Kidney tubule cell (primary cell): ENCODE results near the gene CAVIN4.

ENCODE experiments used
- DNase-seq: peaks from one replicate; pipeline ENCODE4 v3.0.0-alpha.2; 2018; ENCODE audit warnings: low spot score

Gene CAVIN4, protein sequence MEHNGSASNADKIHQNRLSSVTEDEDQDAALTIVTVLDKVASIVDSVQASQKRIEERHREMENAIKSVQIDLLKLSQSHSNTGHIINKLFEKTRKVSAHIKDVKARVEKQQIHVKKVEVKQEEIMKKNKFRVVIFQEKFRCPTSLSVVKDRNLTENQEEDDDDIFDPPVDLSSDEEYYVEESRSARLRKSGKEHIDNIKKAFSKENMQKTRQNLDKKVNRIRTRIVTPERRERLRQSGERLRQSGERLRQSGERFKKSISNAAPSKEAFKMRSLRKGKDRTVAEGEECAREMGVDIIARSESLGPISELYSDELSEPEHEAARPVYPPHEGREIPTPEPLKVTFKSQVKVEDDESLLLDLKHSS

DNA sequence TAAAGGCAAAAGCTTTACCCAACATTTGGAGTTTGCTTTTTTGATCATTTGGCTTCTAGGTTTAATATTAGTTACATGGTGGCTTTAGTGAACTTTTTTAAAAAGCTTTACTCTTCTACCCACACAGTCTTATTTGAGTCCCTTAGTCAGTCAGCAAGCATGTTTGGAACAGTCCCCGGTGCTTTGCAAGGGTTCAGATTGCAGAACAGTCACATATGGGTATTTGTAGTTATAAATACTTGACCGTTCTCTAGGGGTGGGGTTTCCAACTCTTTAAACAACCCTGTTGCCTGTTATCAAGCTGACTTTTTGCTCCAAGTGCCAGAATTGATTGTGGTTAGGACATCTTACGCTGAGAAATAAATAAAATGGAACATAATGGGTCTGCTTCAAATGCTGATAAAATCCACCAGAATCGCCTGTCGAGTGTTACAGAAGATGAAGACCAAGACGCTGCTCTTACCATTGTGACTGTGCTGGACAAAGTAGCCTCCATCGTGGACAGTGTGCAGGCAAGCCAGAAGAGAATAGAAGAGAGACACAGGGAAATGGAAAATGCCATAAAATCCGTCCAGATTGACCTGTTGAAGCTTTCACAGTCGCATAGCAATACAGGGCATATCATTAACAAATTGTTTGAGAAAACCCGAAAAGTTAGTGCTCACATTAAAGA is at the start of gene CAVIN4:
Gene CAVIN4, plus strand, starts transcription at position 304 of the 673 bp plus-strand sequence. Its CDS starts 65 bp downstream, at position 369.
- DNase-seq: no peak

DNA sequence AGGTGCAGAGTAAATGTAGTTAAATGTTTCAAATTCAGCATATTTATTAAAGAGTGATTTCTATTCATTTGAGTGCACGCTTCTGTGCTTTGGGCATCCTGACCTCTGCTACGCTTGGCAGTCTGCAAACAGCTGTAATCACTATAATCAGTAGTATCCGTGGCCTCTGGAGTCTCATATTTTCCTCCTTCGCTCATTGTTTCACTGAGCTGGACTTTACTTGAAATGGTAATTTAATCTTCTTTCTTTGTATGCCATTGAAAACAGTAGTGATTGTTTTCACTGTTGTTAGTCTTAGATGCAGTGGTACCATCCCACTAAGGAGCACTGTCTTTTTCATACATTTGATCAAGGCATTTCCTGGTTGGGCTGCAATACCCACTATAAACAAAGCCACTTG is 43.5 kb upstream of the CAVIN4 start:
- no peak for DNase-seq

DNA sequence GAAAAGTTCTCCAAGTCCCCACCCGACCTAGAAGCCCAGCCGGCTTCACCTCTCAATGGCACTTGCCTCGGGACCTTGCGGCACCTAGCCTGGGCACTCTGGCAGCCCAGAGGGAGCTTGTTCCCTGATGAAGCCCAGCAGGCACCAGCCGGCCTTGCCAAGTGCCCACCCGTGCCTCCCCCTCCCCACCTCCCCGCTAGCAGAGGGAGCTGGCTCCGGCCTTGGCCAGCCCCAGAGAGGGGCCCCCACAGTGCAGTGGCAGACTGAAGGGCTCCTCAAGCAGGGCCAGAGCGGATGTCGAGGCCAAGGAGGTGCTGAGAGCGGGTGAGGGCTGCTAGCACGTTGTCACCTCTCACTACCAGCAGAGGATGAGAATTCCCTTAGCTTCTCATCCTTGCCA is 37.6 kb upstream of the CAVIN4 start:
- DNase-seq: no peak

DNA sequence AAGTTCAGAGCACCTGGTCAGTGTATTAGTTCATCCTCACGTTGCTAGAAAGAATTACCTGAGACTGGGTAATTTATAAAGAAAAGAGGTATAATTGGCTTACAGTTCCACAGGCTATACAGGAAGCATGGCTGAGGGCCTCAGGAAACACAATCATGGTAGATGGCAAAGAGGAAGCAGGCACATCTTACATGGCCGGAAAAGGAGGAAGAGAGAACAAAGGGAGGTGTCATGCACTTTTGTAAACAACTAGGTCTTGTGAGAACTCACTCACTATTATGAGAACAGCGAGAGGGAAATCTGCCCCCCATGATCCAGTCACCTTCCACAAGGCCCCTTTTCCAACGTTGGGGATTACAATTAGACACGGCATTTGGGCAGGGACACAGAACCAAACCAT is 28.8 kb upstream of the CAVIN4 start:
- no peak for DNase-seq

DNA sequence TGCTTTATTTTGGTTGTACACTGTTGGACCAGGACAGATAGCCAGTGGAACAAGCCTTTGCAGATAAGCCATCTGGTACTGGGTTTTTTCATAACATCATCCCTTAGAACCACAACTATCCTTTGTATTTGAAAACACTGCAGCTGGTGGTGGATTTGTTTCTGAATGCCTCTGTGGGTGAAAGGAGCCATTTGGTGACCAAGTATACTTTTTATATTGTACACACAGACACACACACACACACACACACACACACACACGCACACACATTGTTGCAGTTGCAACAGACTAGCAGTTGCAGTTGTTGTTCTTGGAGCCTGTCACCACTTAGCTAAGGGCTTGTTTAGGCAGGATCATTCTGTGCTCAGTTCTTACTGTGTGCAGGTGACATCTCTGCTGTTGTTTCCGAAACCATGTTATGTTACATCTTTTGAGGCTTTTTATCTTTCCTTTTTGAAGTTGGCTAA is 22.9 kb upstream of the CAVIN4 start:
- no peak for DNase-seq

DNA sequence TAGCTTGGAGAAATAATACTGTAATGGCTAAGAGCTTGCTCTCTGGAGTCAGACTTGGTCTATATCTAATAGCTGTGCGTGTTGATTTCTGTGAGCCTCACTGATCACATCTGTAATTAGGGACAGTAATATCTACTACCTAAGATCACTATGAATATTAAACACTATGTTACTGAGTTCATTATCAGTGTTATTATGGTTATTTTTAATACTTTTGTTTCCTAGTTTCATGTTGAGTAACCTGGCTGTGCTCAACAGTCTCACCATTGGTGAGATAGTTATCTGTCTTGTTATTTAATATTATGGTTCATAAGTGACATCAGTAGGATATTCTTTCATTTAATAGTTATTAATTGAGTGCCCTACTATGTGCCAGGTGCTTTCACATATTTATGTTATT is 22.4 kb upstream of the CAVIN4 start:
- DNase-seq: no peak

DNA sequence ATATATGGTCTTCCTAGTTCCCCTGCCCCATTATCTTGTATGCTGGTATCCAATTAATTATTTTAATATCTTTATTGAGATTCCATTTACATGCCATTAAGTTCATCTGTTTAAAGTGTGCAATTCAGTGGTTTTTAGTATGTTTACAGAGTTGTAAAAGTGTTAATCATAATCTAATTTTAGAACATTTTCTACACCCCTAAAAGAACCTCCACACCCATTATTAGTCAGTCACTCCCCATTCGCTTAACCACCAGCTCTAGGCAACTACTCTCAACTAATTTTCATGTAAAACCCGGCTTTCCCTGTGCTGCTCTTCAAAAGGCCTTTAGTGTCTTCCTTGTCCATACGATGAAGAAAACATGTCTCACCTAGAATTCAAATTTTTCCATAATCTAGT is 20.8 kb upstream of the CAVIN4 start:
- DNase-seq: no peak

DNA sequence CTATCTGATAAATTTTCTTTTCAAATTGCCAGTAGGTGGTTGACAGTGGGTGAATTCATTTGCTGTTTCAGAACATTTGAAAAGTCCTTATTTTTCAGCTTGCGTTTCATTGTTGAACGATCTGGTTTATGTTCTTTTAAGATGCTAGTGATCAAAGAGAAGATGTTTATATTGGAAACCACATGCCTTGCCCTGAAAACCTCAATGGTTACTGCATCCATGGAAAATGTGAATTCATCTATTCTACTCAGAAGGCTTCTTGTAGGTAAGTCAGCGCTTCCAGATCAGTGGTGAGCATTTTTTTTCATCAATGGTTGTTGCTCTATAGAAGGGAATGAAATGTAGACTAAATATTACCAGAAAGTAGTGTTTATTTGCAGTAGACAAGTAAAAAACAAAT is 16.6 kb upstream of the CAVIN4 start:
- no peak for DNase-seq

DNA sequence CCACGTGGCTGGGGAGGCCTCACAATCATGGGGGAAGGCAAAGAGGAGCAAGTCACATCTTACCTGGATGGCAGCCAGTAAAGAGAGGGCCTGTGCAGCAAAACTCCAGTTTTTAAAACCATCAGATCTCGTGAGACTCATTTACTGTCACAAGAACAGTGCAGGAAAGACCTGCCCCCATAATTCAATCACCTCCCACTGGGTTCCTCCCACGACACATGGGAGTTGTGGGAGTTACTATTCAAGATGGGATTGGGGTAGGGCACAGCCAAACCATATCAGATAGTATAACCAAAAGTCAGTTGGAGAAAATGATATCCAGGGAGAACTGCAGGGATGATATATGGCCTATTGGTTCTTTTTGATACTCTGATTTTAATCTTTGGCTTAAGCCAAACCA is 10.0 kb upstream of the CAVIN4 start:
- no peak for DNase-seq

DNA sequence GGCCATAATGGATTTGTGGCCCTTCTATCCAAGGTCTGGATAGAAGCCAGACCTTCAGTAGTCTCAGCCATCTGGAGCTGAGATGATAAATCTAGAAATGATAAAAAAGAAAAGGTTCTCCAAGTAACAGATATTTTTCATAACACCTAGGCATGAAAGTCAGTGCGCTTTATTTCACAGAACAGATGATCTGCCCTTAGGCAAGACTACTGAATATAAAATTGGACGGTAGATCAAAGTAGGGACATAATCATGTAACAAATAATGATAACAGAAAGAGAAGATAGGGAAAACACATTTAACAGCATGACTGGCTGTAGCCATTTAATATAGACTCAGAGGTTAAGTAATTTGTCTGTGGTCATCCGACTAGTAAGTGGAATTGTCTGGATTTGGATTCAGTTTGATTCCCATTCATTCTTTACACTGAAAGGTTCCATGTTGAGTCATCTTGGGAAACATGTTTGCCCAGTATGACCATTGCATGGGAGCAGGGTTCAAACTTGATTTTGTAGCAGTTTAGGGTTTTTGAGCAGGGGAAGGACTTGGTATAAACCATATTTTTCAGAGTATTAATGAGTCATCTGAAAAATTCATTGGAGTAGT is 4.1 kb upstream of the CAVIN4 start:
- peak; percentile 51 for DNase-seq

DNA sequence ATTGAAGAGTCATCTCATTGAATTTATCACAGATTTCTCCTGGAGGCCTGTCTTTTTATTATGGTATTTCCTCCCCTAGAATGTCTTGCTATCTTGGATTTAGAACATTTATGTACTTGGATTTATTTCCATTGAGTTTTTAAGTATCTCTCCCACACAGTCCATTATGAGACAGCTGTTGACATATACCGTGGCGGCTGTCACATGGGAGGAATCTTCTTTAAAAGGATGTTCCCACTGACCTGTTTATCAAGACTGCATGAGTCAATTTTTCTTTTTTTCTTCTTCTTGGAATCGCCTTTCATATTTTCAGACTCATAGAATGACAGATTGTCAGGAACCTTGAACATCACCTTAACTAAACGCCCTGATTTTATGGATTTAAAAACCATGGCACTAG is 2.9 kb upstream of the CAVIN4 start:
- DNase-seq: no peak

DNA sequence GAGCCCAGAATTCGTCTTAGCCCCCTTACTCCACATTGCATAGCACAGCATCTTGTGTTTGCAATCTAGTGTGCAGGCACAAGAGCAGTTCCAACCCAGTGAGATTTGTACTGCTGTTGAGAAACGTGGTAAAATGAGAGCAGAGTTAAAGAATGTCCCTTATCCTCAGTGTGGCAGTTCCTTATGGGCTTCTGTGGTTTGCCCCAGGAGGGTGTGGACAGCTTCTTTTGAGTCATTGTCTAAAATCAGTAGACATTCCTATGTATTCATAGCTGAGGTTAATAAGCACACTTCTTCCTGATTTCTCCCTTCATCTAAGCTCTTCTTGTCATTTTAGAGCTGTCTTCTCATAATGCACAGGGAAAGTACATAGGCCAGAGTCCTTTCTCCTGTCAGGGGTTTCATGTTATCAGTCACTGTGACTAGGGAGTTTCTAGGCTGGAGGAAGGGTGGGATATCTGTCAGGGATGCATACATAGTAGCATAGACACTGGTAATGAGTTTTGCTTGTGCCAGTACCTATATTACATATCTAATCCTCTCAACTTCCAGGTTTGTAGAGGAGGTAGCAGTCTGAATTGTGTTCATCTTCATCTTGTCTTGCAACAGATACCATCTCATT is 2.0 kb upstream of the CAVIN4 start:
- DNase-seq: peak; percentile 92

DNA sequence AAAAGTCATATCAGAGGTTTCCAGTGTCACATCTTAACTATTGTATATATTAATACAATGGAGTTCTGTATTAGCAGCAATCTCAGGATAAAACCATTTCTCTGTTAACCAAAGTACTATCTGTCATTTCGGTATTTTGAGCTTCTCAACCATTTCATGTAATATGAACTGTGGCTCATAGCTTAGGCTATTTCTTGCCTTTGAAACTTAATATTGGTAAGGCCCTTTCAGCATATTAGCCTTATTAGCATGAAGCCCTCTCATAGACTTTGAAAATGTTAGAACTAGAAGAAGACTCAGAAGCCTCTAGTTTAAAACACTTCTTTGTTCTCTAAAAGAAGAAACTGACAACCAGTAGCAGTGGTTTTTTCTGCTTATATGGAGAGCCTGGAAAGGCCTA is 731 bp downstream of the CAVIN4 start:
- DNase-seq: no peak

DNA sequence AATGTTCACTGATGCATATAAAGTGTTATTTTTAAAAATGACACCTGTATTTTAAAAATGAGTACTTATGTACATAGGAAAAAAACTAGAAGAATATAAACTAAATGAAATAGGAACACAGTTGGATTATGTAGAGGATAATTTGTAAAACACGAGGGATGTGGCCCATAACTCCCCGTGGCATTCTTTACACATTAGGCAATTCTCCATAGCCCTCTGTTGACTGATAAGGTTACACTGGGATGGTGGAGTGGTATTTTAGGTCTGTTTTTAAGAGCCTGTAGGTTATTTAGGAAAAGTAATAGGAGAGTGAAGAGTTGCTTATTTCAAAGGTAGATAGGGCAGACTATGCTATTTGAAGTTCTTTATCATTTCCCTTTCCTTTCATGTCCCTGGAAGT is 1.8 kb downstream of the CAVIN4 start:
- no peak for DNase-seq

DNA sequence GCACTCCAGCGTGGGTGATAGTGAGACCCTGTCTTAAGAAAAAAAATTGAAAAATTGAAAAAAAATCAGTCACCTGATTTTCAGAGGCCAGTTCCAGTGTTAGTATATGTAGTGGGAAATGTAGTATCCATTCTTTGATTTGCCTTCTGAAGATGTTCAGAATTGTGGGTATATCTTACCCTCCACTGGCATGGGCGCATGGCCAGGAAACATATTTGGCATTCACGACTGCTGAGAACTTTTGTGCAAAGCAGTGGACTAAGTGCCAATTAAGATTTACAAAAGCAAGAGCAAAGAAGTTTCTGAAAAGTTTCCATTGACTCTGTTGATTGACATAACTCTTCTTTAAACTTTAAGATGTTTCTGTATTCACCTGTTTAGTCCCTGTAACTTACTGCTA is 2.4 kb downstream of the CAVIN4 start:
- no peak for DNase-seq

DNA sequence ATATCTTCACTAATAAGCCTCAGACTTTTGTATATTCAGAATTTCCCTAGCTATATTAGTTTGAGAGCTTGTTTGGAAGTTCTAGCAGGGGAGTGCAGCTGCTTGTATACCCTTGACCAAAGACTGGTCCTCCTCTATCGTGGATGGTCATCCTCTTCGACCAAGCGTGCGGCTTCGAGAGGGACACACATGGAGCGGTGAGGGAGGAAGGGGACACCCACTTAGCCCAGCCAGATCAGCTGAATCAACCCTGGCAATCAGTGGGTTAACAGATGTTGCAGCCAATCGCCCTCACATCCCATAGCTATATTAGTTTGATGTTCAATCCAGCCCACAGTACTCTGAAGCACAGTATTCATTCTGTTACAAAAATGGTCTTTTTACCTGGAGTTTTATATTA is 3.2 kb downstream of the CAVIN4 start:
- DNase-seq: no peak

DNA sequence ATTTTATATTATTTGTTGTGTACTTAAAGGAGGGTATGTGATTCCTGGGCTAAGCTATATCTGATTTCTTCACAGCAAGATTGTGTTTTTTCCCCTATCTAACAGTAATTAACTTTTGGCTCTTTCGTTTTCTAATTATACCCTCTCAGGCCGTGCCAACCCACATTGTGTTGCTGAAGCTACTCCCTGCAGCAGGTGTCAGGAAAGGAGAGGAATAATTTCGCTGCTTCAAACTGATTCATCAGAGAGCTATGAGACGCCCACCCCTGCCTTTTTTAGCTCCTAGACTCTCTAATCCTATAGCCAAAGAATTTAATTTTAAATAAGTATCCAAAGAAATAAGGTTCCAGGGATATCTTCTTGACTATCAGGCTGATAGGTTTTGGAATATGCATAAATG is 3.8 kb downstream of the CAVIN4 start:
- no peak for DNase-seq

DNA sequence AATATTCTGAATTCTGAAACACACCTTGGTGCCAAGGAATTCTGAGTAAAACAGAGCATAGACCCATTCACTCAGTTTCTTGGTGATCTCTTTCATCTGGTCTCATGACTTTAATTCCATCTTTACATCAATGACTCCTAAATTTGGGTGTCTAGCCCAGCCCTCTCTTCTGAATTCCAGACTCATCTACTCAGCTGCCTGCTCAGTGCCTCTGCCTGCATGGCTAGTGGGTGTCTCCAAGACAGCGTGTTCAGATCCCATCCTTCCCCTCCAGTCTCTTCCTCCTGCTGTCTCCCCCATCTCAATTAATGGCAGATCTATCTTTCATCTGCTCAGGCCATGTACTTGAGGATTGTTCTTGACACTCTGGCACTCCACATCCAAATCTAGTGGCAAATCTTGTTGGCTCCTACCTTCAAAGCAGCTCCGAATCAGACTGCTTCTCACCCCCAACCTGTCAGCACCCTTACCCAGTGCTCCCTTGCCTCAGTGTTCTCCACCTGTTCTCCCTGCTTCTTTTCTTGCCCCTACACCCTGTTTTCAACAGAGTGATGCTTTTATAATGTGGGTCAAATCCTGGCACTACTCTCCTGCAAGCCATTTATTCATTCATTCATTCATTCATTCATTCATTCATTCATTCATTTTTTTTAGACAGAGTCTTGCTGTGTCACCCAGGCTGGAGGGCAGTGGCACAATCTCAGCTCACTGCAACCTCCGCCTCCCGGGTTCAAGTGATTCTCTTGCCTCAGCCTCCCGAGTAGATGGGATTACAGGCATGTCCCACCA is 5.3 kb downstream of the CAVIN4 start:
- DNase-seq: no peak

DNA sequence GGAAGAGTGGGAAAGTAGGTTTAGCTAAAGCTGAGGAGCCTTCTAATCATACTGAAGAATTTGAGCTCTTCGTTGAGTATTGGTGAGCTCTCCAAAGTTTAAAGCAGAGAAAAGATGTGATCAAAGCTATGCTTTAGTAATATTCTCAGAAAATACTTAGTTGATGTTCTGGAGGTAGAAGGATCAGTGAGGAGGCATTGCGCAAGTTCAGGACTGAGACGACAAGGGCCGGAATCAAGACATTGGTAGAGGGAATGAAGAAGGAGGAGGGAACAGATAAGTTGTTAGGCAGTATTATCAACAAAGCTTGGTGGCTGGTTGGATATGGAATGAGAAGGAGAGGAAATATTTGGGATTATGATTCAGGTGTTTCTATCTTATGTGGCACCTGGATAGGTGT is 7.1 kb downstream of the CAVIN4 start:
- no peak for DNase-seq

DNA sequence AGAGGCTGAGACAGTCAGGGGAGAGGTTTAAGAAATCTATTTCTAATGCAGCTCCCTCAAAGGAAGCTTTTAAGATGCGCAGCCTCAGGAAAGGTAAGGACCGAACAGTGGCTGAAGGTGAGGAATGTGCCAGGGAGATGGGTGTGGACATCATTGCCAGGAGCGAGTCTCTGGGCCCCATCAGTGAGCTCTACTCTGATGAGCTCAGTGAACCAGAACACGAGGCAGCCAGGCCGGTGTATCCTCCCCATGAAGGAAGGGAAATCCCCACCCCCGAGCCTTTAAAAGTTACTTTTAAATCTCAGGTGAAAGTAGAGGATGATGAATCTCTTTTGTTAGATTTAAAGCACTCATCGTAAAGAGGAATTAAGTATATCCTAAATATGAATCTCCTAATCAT is 8.2 kb downstream of the CAVIN4 start:
- peak; percentile 80 for DNase-seq

DNA sequence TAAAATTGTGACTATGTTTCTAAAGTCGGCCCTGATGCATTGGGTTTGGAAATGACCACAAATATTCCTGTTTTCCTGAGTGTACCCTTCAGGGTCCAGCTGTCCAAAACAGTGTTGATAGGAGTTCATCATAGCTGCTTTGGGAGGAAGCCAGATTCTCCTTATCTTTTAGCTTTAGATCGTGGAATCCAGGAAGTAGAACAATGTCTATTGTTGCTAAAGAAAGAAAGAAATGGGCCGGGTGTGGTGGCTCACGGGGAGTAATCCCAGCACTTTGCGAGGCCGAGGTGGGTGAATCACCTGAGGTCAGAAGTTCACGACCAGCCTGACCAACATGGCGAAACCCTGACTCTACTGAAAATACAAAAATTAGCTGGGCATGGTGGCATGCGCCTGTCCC is 9.5 kb downstream of the CAVIN4 start:
- peak; percentile 65 for DNase-seq

DNA sequence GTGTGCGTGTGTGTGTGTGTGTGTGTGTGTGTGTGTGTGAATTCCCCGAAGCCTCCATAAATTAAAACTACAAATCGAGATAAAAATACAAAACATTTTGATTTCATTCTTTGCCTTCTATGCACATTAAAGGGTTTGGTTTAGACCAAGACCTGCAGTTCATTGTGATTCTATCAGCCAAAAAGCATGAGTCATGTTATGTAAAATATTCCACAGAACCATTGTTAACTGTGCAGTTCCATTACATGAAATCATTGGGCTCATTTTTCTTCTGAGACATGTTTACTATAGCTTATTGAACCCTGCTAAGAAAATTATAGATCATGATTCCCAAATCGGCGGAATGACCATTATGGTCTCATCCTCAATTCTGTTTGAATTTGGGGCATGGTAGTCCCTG is 11.7 kb downstream of the CAVIN4 start:
- no peak for DNase-seq
